Prostate gland (tissue), 2 donors: ENCODE measurements around the gene ATP5PD.

ENCODE experiments used
- POLR2A ChIP-seq: fragments of 450-650 bp; IDR thresholded peaks from one replicate; pipeline ENCODE4 v1.6.1; 2016; ENCODE audit warnings: antibody characterized with exemption, mild to moderate bottlenecking
- POLR2AphosphoS5 ChIP-seq: sonication (generic); formaldehyde crosslinking; IDR thresholded peaks from one replicate; pipeline ENCODE4 v1.6.1; 2017; ENCODE audit warnings: antibody characterized with exemption
- TF ChIP-seq, protein P1 (sequence below), 4 experiments: fragments of 200-600 bp in 2 of 4; fragments of 450-650 bp in 2 of 4; sonication (generic) in 2 of 4; IDR thresholded peaks; 1 replicate in 3 of 4; 2 replicates in 1 of 4; pipeline ENCODE4 v1.5.1; 2016 to 2019; ENCODE audit warnings: antibody characterized with exemption in 4 of 4, mild to moderate bottlenecking in 2 of 4, moderate library complexity in 2 of 4

GRCh38 chr17:74994440-74994839, 52.3 kb downstream of the ATP5PD start:
- TF ChIP-seq POLR2A (no peak), POLR2AphosphoS5 (no peak)
- TF ChIP-seq, protein P1, sequence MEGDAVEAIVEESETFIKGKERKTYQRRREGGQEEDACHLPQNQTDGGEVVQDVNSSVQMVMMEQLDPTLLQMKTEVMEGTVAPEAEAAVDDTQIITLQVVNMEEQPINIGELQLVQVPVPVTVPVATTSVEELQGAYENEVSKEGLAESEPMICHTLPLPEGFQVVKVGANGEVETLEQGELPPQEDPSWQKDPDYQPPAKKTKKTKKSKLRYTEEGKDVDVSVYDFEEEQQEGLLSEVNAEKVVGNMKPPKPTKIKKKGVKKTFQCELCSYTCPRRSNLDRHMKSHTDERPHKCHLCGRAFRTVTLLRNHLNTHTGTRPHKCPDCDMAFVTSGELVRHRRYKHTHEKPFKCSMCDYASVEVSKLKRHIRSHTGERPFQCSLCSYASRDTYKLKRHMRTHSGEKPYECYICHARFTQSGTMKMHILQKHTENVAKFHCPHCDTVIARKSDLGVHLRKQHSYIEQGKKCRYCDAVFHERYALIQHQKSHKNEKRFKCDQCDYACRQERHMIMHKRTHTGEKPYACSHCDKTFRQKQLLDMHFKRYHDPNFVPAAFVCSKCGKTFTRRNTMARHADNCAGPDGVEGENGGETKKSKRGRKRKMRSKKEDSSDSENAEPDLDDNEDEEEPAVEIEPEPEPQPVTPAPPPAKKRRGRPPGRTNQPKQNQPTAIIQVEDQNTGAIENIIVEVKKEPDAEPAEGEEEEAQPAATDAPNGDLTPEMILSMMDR (IDR thresholded peaks at IDR 0.05), result no peak
